Kidney glomerular epithelial cell (primary cell): ENCODE measurements around the gene RASL10B.

Experiments used
- DNase-seq: peaks from one replicate; lab custom pipeline; 2025; lab: John Stamatoyannopoulos, UW

RASL10B gene

GRCh38 chr17:35765756-35766488 lies 34.5 kb downstream of the RASL10B start:
- no peak for DNase-seq

- DNase-seq = no peak
Measured at GRCh38 chr17:35766489-35766877, 35.0 kb downstream of the RASL10B start.

GRCh38 chr17:35766903-35767510 lies 35.6 kb downstream of the RASL10B start:
- DNase-seq = peak; percentile 15

- no peak for DNase-seq
Measured at GRCh38 chr17:35768797-35769196, 37.4 kb downstream of the RASL10B start.

GRCh38 chr17:35769895-35770486 lies 38.6 kb downstream of the RASL10B start:
- DNase-seq = no peak

GRCh38 chr17:35773129-35773528 lies 41.7 kb downstream of the RASL10B start:
- DNase-seq = no peak

GRCh38 chr17:35773679-35774425 lies 42.4 kb downstream of the RASL10B start:
- no peak for DNase-seq

- peak; percentile 44 for DNase-seq
Measured at GRCh38 chr17:35774499-35774898, 43.1 kb downstream of the RASL10B start.

GRCh38 chr17:35775039-35775438 lies 43.6 kb downstream of the RASL10B start:
- DNase-seq = no peak

- no peak for DNase-seq
Measured at GRCh38 chr17:35775583-35775982, 44.1 kb downstream of the RASL10B start.

GRCh38 chr17:35778641-35779196 lies 47.3 kb downstream of the RASL10B start:
- DNase-seq = no peak

- no peak for DNase-seq
Measured at GRCh38 chr17:35780950-35781349, 49.5 kb downstream of the RASL10B start.

- no peak for DNase-seq
Measured at GRCh38 chr17:35784895-35785294, 53.5 kb downstream of the RASL10B start.

GRCh38 chr17:35786941-35787432 lies 55.5 kb downstream of the RASL10B start:
- DNase-seq = no peak

GRCh38 chr17:35788477-35789368 lies 57.3 kb downstream of the RASL10B start:
- peak; percentile 89 for DNase-seq

- DNase-seq = no peak
Measured at GRCh38 chr17:35790841-35791240, 59.4 kb downstream of the RASL10B start.

GRCh38 chr17:35791681-35792350 lies 60.4 kb downstream of the RASL10B start:
- no peak for DNase-seq
